ENCODE measurements around the gene STX18. TPM values are rescaled to one million over a fixed set of nuclear protein-coding genes. Genes with fewer than 3 reads are reported as not detected.

The STX18 gene
- total RNA-seq, 1 donor from 2014 or later: 15.1 TPM

DNA sequence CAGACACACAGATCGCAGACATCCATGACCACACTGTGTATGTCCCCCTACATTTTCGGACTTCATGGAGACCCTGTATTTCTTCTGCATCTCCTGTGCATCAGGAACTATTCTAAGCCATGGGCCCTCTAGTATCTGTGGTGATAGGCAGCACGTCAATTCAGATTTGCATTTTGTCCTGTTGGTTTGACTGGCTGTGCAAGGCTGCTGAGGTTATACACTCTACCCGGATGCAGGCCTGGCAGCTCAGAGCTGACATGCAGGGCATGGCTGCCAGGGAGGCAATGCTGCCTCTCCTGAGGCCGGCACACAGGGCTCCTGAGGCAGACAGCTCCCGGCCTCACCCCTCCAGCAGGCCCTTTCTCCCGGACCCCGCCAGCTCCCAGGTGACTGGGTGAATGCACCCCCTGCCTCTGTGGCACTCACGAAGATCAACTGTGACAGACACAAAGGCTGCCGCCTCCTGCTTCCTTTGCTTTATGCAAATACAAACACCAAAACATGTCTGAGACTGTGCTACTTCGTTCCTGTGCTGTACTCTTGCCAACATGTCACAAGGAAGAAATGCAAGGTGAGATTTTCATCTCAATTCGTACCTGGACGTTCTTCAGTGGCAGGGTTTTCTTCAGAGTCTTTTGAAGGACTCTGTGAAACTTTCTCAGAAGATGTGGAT lies 103.9 kb downstream of the STX18 start:
- H3K4me1 ChIP-seq (ENCODE audit: control insufficient read depth in 3 of 3, insufficient read depth in 3 of 3, low read length in 3 of 3): no peaks in the 10 kb centered on the region
- H3K9ac ChIP-seq (ENCODE audit: low read depth in 1 of 3, low read length in 3 of 3): no peak overlapping the region
- H3K4me3 ChIP-seq (ENCODE audit: low read length in 3 of 3): no peak overlapping the region
- no peaks in the 10 kb centered on the region for H3K27me3 ChIP-seq (ENCODE audit: control insufficient read depth in 3 of 3, insufficient read depth in 3 of 3, low read length in 3 of 3)
- H3K36me3 ChIP-seq (ENCODE audit: control insufficient read depth in 3 of 3, insufficient read depth in 3 of 3, low read length in 3 of 3): peaks cover 11 to 30% (median 29%) of the 10 kb centered on the region in 3 donors
- H3K9me3 ChIP-seq (ENCODE audit: control insufficient read depth in 3 of 3, low read length in 3 of 3): no peaks in the 10 kb centered on the region
- H3K27ac ChIP-seq (ENCODE audit: low read depth, low read length): no peak overlapping the region

DNA sequence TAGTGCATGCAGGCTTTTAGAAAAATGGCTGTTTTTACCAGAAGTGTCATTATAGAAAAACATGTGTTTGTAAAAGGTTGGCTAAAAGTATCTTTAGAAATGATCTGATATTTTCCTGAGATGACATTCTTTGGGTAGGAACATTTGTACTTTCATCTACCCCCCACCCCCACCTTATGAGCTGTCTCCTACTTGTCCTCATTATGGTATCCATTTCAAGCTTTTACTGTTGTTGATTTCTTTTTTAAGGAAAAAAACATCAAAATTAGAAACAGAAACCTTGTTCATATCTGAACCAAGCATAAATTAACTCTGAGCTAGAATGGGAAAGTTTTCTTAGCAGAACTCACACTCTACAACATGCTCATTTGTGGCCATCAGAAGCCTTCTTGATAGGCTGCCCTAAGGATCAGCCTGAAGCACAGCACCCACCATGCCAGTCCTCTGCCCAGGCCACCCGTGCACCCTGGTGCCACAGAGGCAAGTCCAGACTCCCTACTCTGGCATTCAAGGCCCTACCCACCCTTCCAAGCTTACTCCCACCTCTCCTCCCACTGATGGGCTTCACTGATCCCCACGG lies 105.5 kb downstream of the STX18 start:
- Histone ChIP-seq H3K4me1 (ENCODE audit: control insufficient read depth in 3 of 3, insufficient read depth in 3 of 3, low read length in 3 of 3) (no peaks in the 10 kb centered on the region), H3K9ac (ENCODE audit: low read depth in 1 of 3, low read length in 3 of 3) (no peak overlapping the region), H3K4me3 (ENCODE audit: low read length in 3 of 3) (no peak overlapping the region), H3K27me3 (ENCODE audit: control insufficient read depth in 3 of 3, insufficient read depth in 3 of 3, low read length in 3 of 3) (no peaks in the 10 kb centered on the region), H3K36me3 (ENCODE audit: control insufficient read depth in 3 of 3, insufficient read depth in 3 of 3, low read length in 3 of 3) (peaks cover 22 to 37% (median 36%) of the 10 kb centered on the region in 3 donors), H3K9me3 (ENCODE audit: control insufficient read depth in 3 of 3, low read length in 3 of 3) (no peaks in the 10 kb centered on the region), H3K27ac (ENCODE audit: low read depth, low read length) (no peak overlapping the region)

DNA sequence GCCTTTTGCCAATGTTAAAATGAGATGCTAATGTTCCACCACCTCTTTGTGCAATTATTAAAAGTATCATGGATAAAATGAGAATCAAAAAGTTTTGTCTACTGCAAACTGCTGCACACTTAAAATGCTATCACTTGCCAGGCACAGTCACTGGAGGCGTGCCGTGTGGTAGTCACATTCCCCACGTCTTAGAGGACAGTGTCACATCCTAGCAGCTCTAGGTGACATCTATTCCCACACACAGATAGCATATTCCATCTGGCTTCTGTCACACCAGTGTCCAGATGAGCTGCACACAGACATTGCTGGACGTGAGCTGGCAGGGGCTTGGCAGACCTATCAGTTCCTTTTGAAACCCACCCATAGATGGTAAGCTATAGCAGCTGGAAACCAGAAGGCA lies 107.9 kb downstream of the STX18 start:
- H3K9ac ChIP-seq (ENCODE audit: low read depth in 1 of 3, low read length in 3 of 3): no peak overlapping the region
- no peak overlapping the region for H3K4me3 ChIP-seq (ENCODE audit: low read length in 3 of 3)
- H3K9me3 ChIP-seq (ENCODE audit: control insufficient read depth in 3 of 3, low read length in 3 of 3): no peaks in the 10 kb centered on the region
- H3K4me1 ChIP-seq (ENCODE audit: control insufficient read depth in 3 of 3, insufficient read depth in 3 of 3, low read length in 3 of 3): no peaks in the 10 kb centered on the region
- no peaks in the 10 kb centered on the region for H3K27me3 ChIP-seq (ENCODE audit: control insufficient read depth in 3 of 3, insufficient read depth in 3 of 3, low read length in 3 of 3)
- H3K36me3 ChIP-seq (ENCODE audit: control insufficient read depth in 3 of 3, insufficient read depth in 3 of 3, low read length in 3 of 3): peaks cover 25 to 37% (median 36%) of the 10 kb centered on the region in 3 donors
- no peak overlapping the region for H3K27ac ChIP-seq (ENCODE audit: low read depth, low read length)

DNA sequence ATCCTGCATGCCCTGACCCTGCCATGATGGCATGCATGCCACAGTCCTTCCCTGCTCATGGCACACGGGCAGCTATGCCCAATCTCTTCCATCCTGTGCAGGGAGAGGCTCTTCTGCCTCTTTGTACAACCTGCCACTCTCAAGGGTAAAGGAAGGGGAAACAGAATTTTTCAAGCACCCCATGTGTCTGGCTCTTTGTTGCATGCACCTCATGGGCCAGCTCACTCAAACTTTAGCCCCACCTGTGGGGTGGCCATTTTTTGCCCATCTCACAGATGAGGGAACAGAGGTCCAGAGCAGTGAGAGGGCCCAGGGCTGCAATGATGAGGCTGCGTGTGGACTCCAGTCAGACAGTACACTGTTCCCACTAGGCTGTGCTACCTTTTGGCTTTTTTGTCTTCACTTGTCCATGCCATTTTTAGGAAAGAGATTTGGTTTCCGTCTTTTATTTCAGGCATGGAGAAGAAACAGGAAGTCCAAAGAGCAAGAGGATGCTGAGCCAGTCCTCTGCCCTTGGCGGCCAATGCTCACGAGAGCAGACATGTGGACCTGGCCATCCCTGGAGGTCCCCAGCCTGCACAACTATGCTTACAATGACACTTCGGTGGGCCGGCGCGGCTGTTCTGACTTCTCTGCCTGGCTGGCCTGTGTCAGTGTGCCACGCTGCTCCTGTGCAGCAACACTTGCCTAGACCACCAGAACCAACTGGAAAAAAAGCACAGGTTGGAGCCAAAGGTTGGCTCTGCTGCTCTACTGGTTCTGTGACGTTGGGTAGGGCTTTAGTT lies 109.3 kb downstream of the STX18 start:
- no peak overlapping the region for H3K9ac ChIP-seq (ENCODE audit: low read depth in 1 of 3, low read length in 3 of 3)
- no peaks in the 10 kb centered on the region for H3K9me3 ChIP-seq (ENCODE audit: control insufficient read depth in 3 of 3, low read length in 3 of 3)
- H3K27me3 ChIP-seq (ENCODE audit: control insufficient read depth in 3 of 3, insufficient read depth in 3 of 3, low read length in 3 of 3): no peaks in the 10 kb centered on the region
- no peaks in the 10 kb centered on the region for H3K4me1 ChIP-seq (ENCODE audit: control insufficient read depth in 3 of 3, insufficient read depth in 3 of 3, low read length in 3 of 3)
- H3K4me3 ChIP-seq (ENCODE audit: low read length in 3 of 3): no peak overlapping the region
- H3K36me3 ChIP-seq (ENCODE audit: control insufficient read depth in 3 of 3, insufficient read depth in 3 of 3, low read length in 3 of 3): peaks cover 18 to 34% (median 33%) of the 10 kb centered on the region in 3 donors
- H3K27ac ChIP-seq (ENCODE audit: low read depth, low read length): no peak overlapping the region

DNA sequence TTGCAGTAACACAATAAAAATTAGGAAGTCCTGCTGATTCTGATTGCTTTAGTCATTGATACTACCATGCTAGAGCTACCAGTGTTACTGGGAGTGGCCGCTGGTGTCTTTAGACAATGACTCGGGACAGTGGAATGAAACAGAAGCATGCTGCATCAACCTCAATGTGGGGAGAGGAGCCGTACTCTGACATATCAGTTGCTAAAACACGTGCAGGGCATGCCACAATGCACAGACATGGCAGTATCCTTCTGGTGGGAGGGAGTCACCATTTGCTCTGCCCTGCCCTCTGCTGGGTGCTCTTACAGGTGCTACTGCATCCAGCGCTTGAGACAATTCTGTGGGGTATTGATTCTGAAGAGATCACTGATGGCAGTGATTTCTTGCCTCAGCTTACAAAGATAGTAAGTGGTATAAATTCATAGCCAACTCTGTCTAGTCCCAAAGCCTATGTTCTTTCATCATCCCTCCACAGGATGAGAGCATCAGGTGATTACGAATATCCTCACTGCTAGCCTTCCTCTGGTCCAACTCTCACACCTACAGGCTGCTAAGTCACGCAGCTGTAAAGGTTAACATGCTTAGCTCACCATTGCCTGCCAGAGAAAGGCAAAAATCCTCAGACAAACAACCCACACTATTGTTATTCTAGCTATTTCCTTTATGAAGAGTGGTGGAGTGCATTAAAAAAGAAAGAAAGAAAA lies 111.2 kb downstream of the STX18 start:
- Histone ChIP-seq H3K4me3 (ENCODE audit: low read length in 3 of 3) (no peak overlapping the region), H3K27ac (ENCODE audit: low read depth, low read length) (no peak overlapping the region), H3K4me1 (ENCODE audit: control insufficient read depth in 3 of 3, insufficient read depth in 3 of 3, low read length in 3 of 3) (no peaks in the 10 kb centered on the region), H3K36me3 (ENCODE audit: control insufficient read depth in 3 of 3, insufficient read depth in 3 of 3, low read length in 3 of 3) (peaks cover 19 to 29% (median 29%) of the 10 kb centered on the region in 3 donors), H3K9me3 (ENCODE audit: control insufficient read depth in 3 of 3, low read length in 3 of 3) (no peaks in the 10 kb centered on the region), H3K9ac (ENCODE audit: low read depth in 1 of 3, low read length in 3 of 3) (no peak overlapping the region), H3K27me3 (ENCODE audit: control insufficient read depth in 3 of 3, insufficient read depth in 3 of 3, low read length in 3 of 3) (no peaks in the 10 kb centered on the region)

DNA sequence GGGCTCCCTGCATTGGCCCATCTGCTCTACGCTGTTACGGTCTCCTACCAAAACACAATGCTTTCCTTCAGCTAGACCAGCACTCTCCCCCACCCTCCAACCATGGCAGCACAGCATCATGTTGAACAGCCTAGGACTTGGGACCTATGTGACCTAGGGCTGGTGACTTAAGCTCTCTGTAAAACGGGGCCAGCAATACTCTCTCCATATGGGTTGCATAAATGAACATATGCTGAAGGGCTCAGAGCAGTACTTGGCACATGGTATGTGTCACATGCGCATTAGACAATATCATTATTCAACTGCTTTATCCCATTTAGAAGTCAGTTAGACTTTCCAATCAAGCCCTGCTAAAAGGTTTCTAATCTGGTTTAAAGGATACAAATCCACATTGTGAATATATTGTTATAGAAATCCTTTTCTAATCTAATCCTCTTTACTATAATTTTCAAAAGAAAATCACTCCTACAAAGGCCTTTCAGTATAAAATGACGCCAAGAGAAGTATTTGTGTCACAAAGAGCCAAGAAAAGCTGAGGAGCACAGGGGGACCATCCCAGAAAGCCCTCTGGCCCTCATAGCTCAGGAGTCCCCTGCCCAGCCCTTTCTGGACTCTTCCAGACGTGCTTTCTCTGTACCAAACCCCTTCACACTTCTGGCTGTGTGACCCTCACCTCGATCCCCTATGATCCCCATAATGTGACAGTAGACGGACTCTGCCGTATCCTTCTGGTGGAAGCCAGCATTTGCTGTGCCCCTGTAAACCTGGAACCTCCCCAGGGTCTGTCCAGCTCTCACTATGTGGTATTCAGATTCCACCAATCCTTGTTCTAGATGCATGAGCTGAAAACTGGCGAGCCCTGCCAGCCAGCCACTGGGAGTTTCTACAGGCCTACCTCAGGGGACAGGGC lies 112.6 kb downstream of the STX18 start:
- Histone ChIP-seq H3K9me3 (ENCODE audit: control insufficient read depth in 3 of 3, low read length in 3 of 3) (no peaks in the 10 kb centered on the region), H3K36me3 (ENCODE audit: control insufficient read depth in 3 of 3, insufficient read depth in 3 of 3, low read length in 3 of 3) (peaks cover 25 to 33% (median 26%) of the 10 kb centered on the region in 3 donors), H3K27me3 (ENCODE audit: control insufficient read depth in 3 of 3, insufficient read depth in 3 of 3, low read length in 3 of 3) (no peaks in the 10 kb centered on the region), H3K27ac (ENCODE audit: low read depth, low read length) (no peak overlapping the region), H3K4me1 (ENCODE audit: control insufficient read depth in 3 of 3, insufficient read depth in 3 of 3, low read length in 3 of 3) (no peaks in the 10 kb centered on the region), H3K9ac (ENCODE audit: low read depth in 1 of 3, low read length in 3 of 3) (no peak overlapping the region), H3K4me3 (ENCODE audit: low read length in 3 of 3) (no peak overlapping the region)

DNA sequence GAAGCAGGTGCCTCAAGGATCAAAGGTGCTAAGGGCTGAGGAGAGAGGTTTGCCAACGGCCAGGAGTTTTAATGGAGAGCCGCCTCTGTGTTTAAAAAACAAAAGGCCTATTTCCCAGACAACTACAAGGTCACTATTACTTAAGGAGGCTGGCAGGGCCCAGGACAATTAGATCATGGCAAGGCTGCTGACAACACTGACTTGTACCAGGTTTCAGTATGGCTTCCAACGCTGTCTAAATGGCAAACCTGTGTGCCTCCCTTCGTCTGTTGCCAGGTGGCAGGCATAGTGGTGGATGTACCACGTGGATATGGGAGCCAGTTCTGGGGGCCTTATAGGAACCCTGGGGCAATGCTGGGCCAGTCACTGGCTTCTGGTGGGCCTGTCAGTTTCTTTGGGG lies 114.0 kb downstream of the STX18 start:
- H3K9ac ChIP-seq (ENCODE audit: low read depth in 1 of 3, low read length in 3 of 3): no peak overlapping the region
- H3K4me3 ChIP-seq (ENCODE audit: low read length in 3 of 3): no peak overlapping the region
- no peaks in the 10 kb centered on the region for H3K4me1 ChIP-seq (ENCODE audit: control insufficient read depth in 3 of 3, insufficient read depth in 3 of 3, low read length in 3 of 3)
- H3K27ac ChIP-seq (ENCODE audit: low read depth, low read length): no peak overlapping the region
- H3K36me3 ChIP-seq (ENCODE audit: control insufficient read depth in 3 of 3, insufficient read depth in 3 of 3, low read length in 3 of 3): peaks cover 28 to 35% (median 31%) of the 10 kb centered on the region in 3 donors
- H3K27me3 ChIP-seq (ENCODE audit: control insufficient read depth in 3 of 3, insufficient read depth in 3 of 3, low read length in 3 of 3): no peaks in the 10 kb centered on the region
- H3K9me3 ChIP-seq (ENCODE audit: control insufficient read depth in 3 of 3, low read length in 3 of 3): no peaks in the 10 kb centered on the region

DNA sequence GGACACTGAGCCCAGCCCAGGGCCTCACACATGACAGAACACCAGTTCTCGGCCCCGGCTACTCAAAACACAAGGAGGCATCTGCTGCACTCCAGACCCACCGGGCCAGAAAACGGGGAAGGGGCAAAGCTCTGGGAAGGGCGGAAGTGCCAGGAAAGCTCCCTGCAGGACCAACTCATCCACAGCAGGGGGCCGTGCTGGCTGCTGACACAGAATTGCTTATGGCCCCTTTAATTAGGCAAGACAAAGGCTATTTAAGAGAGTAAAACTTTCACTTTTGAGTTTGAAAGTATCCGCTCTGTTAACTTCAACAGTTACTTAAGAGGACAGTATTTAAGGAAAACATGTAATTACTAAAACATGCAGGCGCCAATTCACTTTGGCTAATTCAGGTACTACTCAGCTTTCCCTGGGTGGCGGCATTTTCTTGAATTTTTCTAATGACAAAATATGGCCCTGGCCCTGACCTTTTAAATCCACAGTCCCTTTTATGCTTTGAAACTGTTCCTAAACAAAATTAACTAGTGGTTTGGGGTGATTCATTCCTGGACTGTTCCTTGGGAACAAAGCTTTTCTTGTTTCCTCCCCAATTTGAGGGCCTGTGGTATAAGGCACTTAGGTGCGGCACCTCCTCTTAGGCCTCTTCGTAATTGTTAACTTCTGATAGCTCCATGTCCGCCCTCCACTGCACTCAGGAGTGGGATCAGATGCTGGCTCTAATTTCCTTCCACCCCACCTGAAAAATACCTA lies 114.6 kb downstream of the STX18 start:
- no peak overlapping the region for H3K27ac ChIP-seq (ENCODE audit: low read depth, low read length)
- H3K4me1 ChIP-seq (ENCODE audit: control insufficient read depth in 3 of 3, insufficient read depth in 3 of 3, low read length in 3 of 3): no peaks in the 10 kb centered on the region
- no peaks in the 10 kb centered on the region for H3K27me3 ChIP-seq (ENCODE audit: control insufficient read depth in 3 of 3, insufficient read depth in 3 of 3, low read length in 3 of 3)
- H3K4me3 ChIP-seq (ENCODE audit: low read length in 3 of 3): no peak overlapping the region
- no peaks in the 10 kb centered on the region for H3K9me3 ChIP-seq (ENCODE audit: control insufficient read depth in 3 of 3, low read length in 3 of 3)
- no peak overlapping the region for H3K9ac ChIP-seq (ENCODE audit: low read depth in 1 of 3, low read length in 3 of 3)
- H3K36me3 ChIP-seq (ENCODE audit: control insufficient read depth in 3 of 3, insufficient read depth in 3 of 3, low read length in 3 of 3): peaks cover 22 to 31% (median 26%) of the 10 kb centered on the region in 3 donors

All from skeletal muscle tissue (tissue), 4 donors.